Subcutaneous abdominal adipose tissue (tissue), 5 donors: ENCODE results near the gene GANC.
"Not testable (repeated sequence)": the region's sequence is repeated elsewhere in the genome, so short reads cannot be mapped to it uniquely, and the experiment has no call there.

Experiments
- H3K27ac ChIP-seq: one replicate; pipeline ENCODE4 v1.7.0; 2013; ENCODE audit warnings: low read depth, mild to moderate bottlenecking, inconsistent platforms, low read length, moderate library complexity
- H3K27me3 ChIP-seq, 5 donors: one replicate each; pipeline ENCODE4 v1.7.0; 2013; ENCODE audit warnings: low read length in 5 of 5, inconsistent platforms in 1 of 5; ENCODE audit not compliant: control insufficient read depth in 5 of 5, insufficient read depth in 4 of 5
- H3K36me3 ChIP-seq, 5 donors: one replicate each; pipeline ENCODE4 v1.7.0; 2013; ENCODE audit warnings: low read length in 5 of 5; ENCODE audit not compliant: control insufficient read depth in 5 of 5, insufficient read depth in 5 of 5
- H3K4me1 ChIP-seq, 5 donors: one replicate each; pipeline ENCODE4 v1.7.0; 2013; ENCODE audit warnings: low read length in 5 of 5, mild to moderate bottlenecking in 3 of 5, moderate library complexity in 1 of 5; ENCODE audit not compliant: control insufficient read depth in 5 of 5, insufficient read depth in 5 of 5
- H3K4me3 ChIP-seq, 5 donors: one replicate each; pipeline ENCODE4 v1.7.0; 2013; ENCODE audit warnings: low read length in 5 of 5, low read depth in 1 of 5
- H3K9ac ChIP-seq, 5 donors: one replicate each; pipeline ENCODE4 v1.7.0; 2013; ENCODE audit warnings: low read length in 5 of 5, mild to moderate bottlenecking in 4 of 5, moderate library complexity in 3 of 5
- H3K9me3 ChIP-seq, 5 donors: one replicate each; pipeline ENCODE4 v1.7.0; 2013; ENCODE audit warnings: low read length in 5 of 5; ENCODE audit not compliant: control insufficient read depth in 5 of 5
- donor health status: healthy.
- donor health status: healthy.
- donor health status: healthy.
- donor health status: healthy.
- donor health status: healthy.

Gene GANC

DNA sequence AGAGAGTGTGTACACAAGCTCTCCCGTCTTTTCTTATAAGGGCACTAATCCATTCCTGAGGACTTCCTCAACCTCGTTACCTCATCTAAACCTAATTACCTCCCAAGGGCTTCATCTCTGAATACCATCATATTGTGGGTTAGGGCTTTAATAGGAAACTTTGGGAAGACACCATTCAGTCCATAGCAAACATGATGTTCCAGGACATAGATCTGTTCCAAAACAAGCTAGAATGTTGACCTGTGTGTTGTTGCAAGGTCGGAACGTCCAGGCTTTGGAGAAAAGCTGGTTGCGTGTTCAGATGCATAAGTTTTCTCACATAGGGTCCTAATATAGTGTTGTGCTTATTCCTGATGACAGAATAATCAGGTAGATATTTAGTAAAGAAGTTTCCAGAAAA, 9.9 kb downstream of the GANC start:
- Histone ChIP-seq H3K27ac (no peak overlapping the region), H3K4me1 (no peaks in the 10 kb centered on the region), H3K36me3 (peaks cover 26 to 72% (median 44%) of the 10 kb centered on the region in 5 donors), H3K27me3 (no peaks in the 10 kb centered on the region), H3K9me3 (no peaks in the 10 kb centered on the region), H3K4me3 (no peak overlapping the region), H3K9ac (no peak overlapping the region)

DNA sequence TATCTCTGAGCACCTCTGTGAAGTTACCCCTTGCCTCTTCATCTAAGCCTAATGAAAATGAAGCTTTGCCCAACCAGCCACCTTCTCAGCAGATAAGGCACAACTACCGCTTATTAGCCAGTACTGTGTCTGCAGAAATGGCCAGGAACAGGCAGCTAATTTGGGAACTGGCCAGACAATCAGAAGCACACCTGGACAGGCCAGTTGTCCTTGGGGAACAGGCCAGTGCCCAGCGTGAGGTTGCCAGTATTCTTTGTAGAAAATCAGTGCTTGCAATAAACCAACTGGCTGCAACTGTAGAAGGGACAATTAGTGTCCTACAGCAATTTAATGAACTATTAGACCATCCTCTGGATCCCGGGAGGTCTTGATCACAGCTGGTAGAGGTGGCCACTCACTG, 10.7 kb downstream of the GANC start:
- H3K36me3 ChIP-seq: peaks cover 28 to 71% (median 43%) of the 10 kb centered on the region in 5 donors

DNA sequence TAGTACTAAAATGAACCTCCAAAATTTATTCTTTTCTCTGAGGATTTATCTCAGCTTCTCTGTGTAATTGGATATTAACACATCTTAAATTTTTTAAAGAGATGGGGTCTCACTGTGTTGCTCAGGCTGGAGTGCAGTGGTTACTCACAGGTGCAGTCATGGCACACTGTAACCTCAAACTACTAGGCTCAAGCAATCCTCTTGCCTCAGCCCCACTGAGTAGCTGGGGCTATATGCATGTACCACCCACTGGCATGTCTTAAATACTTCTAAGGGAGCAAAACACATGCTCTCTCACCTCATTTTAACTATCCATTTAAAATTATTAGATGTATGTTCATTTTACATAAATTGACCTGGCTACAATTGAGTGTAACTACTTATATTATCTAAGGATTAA, 11.6 kb downstream of the GANC start:
- peaks cover 33 to 71% (median 41%) of the 10 kb centered on the region in 5 donors for H3K36me3 ChIP-seq

More for the DNA sequence above, 10.7 kb downstream of the GANC start:
- Histone ChIP-seq H3K9ac (no peak overlapping the region), H3K27me3 (no peaks in the 10 kb centered on the region), H3K4me3 (no peak overlapping the region), H3K4me1 (no peaks in the 10 kb centered on the region), H3K27ac (no peak overlapping the region), H3K9me3 (no peaks in the 10 kb centered on the region)

GRCh38 chr15:42285034-42285433, 12.0 kb downstream of the GANC start:
- Histone ChIP-seq H3K27ac (no peak overlapping the region), H3K36me3 (peaks cover 30 to 71% (median 40%) of the 10 kb centered on the region in 5 donors), H3K4me3 (no peak overlapping the region), H3K27me3 (no peaks in the 10 kb centered on the region), H3K9ac (no peak overlapping the region), H3K9me3 (no peaks in the 10 kb centered on the region), H3K4me1 (no peaks in the 10 kb centered on the region)

More for the DNA sequence above, 11.6 kb downstream of the GANC start:
- no peaks in the 10 kb centered on the region for H3K4me1 ChIP-seq
- no peak overlapping the region for H3K27ac ChIP-seq
- no peaks in the 10 kb centered on the region for H3K9me3 ChIP-seq
- H3K4me3 ChIP-seq: no peak overlapping the region
- no peak overlapping the region for H3K9ac ChIP-seq
- no peaks in the 10 kb centered on the region for H3K27me3 ChIP-seq

DNA sequence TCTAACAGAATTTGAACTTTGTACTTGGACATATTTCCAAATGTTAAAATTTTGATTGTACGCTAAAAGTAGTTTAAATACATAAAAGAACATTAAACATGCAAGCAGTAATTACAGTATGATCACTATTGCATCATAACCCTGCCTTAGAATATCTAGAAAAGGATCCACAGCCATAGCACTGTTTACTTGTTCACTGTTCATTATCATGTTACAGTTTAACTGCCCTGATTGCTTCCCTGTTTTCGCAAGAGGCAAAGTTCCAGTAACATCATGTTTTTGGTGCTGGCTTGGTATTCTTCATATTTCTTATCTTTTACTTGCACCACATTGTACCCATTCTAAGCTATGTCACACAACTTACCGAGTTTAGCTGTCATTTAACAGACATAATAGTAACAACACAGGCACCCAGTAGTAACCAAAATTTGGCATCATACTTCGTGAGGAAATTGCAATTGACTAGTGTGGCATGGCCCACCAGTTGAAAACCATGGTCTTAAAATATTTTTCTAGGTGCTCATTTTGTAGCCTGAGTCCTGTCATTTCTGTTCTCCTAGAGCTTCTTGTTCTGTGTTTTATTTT, 13.5 kb downstream of the GANC start:
- Histone ChIP-seq H3K27ac (no peak overlapping the region), H3K4me1 (no peaks in the 10 kb centered on the region), H3K27me3 (no peaks in the 10 kb centered on the region), H3K4me3 (no peak overlapping the region), H3K36me3 (peaks cover 28 to 67% (median 38%) of the 10 kb centered on the region in 5 donors), H3K9ac (no peak overlapping the region), H3K9me3 (no peaks in the 10 kb centered on the region)

DNA sequence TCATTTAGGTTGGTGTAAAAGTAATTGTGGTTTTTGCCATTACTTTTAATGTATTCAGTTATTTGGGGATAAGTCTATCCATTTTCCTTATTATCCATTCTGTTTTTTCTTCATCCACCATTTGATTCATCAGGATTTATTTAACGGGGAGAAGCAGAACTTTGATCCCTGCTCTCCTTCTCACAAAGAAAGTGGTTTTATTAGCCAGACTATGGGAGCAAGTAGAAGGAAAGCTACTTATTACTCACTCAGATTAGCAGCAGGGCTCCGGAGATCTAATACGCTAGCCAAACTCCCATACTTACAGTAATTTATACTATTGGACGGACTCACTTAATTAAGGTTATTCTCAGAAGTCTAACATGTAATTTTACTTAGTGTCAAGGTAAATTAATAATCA, 14.9 kb downstream of the GANC start:
- H3K9ac ChIP-seq: no peak overlapping the region
- no peaks in the 10 kb centered on the region for H3K27me3 ChIP-seq
- H3K9me3 ChIP-seq: no peaks in the 10 kb centered on the region
- no peaks in the 10 kb centered on the region for H3K4me1 ChIP-seq
- H3K27ac ChIP-seq: no peak overlapping the region
- peaks cover 36 to 70% (median 52%) of the 10 kb centered on the region in 5 donors for H3K36me3 ChIP-seq
- H3K4me3 ChIP-seq: no peak overlapping the region

DNA sequence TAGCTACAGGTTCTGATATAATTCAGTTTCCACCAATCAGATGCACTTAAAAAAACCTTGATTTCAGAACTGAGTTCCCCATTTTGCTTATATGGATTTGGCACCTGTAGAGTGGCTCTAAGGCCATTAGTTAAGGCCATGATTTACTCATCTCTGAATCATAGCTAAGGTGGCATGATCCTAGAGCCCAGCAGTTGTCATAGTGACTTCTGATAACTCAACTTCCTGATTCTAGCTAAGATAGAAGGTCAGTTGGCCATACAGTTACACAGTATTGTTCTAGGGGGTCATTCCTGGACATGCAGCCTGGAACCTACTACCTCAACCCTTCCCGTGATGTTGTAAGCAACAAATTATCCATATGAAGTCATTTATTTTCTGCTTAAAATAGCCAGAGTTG, 16.2 kb downstream of the GANC start:
- no peak overlapping the region for H3K9ac ChIP-seq

DNA sequence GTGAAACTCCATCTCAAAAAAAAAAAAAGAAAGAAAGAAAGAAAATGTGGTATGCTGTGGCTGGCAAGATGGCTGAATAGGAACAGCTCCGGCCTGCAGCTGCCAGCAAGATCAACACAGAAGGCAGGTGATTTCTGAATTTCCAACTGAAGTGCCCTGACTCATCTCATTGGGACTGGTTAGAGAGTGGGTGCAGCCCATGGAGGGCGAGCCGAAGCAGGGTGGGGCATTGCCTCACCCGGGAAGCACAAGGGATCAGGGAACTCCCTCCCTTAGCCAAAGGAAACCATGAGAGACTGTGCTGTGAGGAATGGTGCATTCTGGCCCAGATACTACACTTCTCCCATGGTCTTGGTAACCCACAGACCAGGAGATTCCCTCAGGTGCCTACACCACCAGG, 28.0 kb downstream of the GANC start:
- H3K9ac ChIP-seq, H3K27me3 ChIP-seq, H3K4me1 ChIP-seq, H3K9me3 ChIP-seq, H3K4me3 ChIP-seq, H3K27ac ChIP-seq: not testable (repeated sequence)
- H3K36me3 ChIP-seq: peaks cover 6 to 21% (median 12%) of the 10 kb centered on the region in 5 donors

More for the DNA sequence above, 16.2 kb downstream of the GANC start:
- H3K4me3 ChIP-seq: no peak overlapping the region
- H3K4me1 ChIP-seq: no peaks in the 10 kb centered on the region
- no peak overlapping the region for H3K27ac ChIP-seq
- H3K27me3 ChIP-seq: no peaks in the 10 kb centered on the region
- no peaks in the 10 kb centered on the region for H3K9me3 ChIP-seq
- peaks cover 41 to 73% (median 52%) of the 10 kb centered on the region in 5 donors for H3K36me3 ChIP-seq

- Histone ChIP-seq H3K36me3 (peaks cover 29 to 52% (median 39%) of the 10 kb centered on the region in 5 donors), H3K4me1 (no peaks in the 10 kb centered on the region), H3K4me3 (no peak overlapping the region), H3K27ac (no peak overlapping the region), H3K9ac (no peak overlapping the region), H3K27me3 (no peaks in the 10 kb centered on the region), H3K9me3 (no peaks in the 10 kb centered on the region)
Measured at GRCh38 chr15:42306681-42307080, 33.7 kb downstream of the GANC start.

DNA sequence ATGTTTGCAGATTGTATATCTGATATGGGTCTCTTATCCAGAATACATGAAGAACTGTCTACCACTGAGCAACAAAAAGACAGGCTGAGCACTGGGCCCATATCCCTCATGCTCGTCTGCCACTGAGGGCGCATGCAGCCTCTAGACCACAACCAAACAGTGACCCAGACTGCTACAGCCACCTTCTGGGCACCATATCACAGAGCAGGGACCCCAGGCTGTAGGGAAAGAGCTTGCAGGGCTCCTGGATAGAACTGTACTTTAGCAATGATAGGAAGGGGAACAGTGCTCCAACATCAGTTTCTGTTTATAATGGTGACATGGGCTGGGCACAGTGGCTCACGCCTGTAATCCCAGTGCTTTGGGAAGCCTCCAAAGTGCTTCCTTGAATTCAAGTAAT, 40.5 kb downstream of the GANC start:
- no peak overlapping the region for H3K27ac ChIP-seq

More for the DNA sequence above, 40.5 kb downstream of the GANC start:
- peaks cover 25 to 49% (median 38%) of the 10 kb centered on the region in 5 donors for H3K36me3 ChIP-seq
- H3K9me3 ChIP-seq: no peaks in the 10 kb centered on the region
- no peaks in the 10 kb centered on the region for H3K27me3 ChIP-seq
- no peak overlapping the region for H3K9ac ChIP-seq
- H3K4me1 ChIP-seq: no peaks in the 10 kb centered on the region
- H3K4me3 ChIP-seq: no peak overlapping the region
